ENCODE results near the gene SCLY.
"Not testable (repeated sequence)": the region's sequence is repeated elsewhere in the genome, so short reads cannot be mapped to it uniquely, and the experiment has no call there.

Gene SCLY

GRCh38 chr2:238113611-238114010, 52.8 kb downstream of the SCLY start:
- no peak for DNase-seq (ENCODE audit: low spot score)

GRCh38 chr2:238114331-238114841, 53.6 kb downstream of the SCLY start:
- DNase-seq (ENCODE audit: low spot score) = no peak

GRCh38 chr2:238114851-238115660, 54.3 kb downstream of the SCLY start:
- no peak for DNase-seq (ENCODE audit: low spot score)

- DNase-seq (ENCODE audit: low spot score) = not testable (repeated sequence)
These were observed 54.9 kb downstream of the SCLY start for GRCh38 chr2:238115709-238116108.

- no peak for DNase-seq (ENCODE audit: low spot score)
These were observed 55.7 kb downstream of the SCLY start for GRCh38 chr2:238116298-238117198.

GRCh38 chr2:238117199-238118154, 56.7 kb downstream of the SCLY start:
- peak; percentile 16 for DNase-seq (ENCODE audit: low spot score)

GRCh38 chr2:238119756-238120462, 59.1 kb downstream of the SCLY start:
- DNase-seq (ENCODE audit: low spot score) = no peak

GRCh38 chr2:238120463-238121298, 59.9 kb downstream of the SCLY start:
- no peak for DNase-seq (ENCODE audit: low spot score)

- no peak for DNase-seq (ENCODE audit: low spot score)
These were observed 60.9 kb downstream of the SCLY start for GRCh38 chr2:238121511-238122286.

- no peak for DNase-seq (ENCODE audit: low spot score)
These were observed 61.8 kb downstream of the SCLY start for GRCh38 chr2:238122287-238123217.

- DNase-seq (ENCODE audit: low spot score) = no peak
These were observed 62.6 kb downstream of the SCLY start for GRCh38 chr2:238123218-238123971.

- DNase-seq (ENCODE audit: low spot score) = no peak
These were observed 63.2 kb downstream of the SCLY start for GRCh38 chr2:238123991-238124470.

- no peak for DNase-seq (ENCODE audit: low spot score)
These were observed 63.8 kb downstream of the SCLY start for GRCh38 chr2:238124488-238125126.

- DNase-seq (ENCODE audit: low spot score) = no peak
These were observed 64.5 kb downstream of the SCLY start for GRCh38 chr2:238125127-238125885.

- DNase-seq (ENCODE audit: low spot score) = no peak
These were observed 65.5 kb downstream of the SCLY start for GRCh38 chr2:238126338-238126737.

GRCh38 chr2:238126775-238127164, 66.0 kb downstream of the SCLY start:
- DNase-seq (ENCODE audit: low spot score) = no peak
